ENCODE data around the gene TOP3B.
"Not testable (repeated sequence)": the region's sequence is repeated elsewhere in the genome, so short reads cannot be mapped to it uniquely, and the experiment has no call there.

TOP3B gene

DNA sequence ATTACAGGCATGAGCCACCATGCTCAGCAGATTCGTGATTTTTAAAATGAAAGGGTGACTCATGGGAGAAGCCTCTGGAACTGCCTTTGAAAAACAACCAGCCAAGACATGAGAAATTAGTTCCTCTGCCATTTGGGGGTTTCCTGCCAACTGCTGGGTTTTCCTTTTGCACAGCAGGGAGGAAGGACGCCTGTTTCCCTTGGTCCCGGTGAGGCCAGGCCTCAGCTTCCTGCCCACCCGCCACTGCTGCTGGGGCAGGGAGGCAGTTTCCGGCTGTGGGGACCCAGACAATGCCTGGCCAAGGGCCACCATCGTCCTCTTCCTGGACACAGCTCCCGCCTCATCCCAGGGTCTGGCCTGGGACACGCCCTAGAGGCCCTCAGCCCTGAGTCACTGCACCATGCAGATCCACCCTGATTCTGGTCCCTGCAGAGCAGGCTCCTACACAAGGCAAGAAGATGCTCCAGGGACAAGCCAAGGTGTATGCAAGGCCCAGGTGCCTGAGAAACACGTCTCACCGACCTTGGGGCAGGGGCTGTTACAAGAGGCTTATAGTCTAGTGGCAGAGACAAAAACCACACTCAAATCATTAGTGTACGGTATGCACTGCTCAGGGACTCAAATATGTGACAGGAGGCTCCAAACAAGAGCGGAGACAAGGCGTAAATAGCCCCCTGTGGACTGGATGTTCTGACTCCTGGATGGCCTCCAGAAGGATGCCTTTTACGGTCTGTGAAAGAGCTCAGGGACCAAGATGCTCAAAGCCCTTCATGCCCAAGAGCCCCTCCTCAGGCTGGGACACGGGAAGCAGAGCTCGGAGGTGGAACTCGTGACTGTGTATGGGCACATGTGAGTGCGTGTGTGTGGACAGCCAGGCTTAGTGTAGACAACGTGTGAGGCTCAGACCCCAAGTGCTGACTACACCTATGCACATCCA, 39.9 kb downstream of the TOP3B start:
- DNase-seq: no peak

DNA sequence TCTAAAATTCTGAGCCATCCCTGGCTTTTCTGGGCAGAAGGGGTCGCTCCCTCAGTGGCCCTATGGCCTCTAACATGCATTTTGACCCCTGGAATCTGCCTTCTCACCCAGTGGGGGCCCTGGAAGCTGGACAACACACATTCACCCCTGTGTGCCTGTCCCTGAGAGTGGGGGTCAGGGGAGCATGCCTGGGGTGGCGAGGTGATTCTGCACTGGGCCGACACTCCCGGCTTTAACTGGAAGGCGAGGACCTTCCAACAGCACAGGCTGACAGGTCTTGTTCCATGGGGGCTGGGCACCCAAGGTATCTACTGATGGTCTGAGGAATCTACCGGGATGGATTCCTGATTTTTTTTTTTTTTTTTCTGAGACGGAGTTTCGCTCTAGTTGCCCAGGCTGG, 40.7 kb downstream of the TOP3B start:
- DNase-seq: no peak

DNA sequence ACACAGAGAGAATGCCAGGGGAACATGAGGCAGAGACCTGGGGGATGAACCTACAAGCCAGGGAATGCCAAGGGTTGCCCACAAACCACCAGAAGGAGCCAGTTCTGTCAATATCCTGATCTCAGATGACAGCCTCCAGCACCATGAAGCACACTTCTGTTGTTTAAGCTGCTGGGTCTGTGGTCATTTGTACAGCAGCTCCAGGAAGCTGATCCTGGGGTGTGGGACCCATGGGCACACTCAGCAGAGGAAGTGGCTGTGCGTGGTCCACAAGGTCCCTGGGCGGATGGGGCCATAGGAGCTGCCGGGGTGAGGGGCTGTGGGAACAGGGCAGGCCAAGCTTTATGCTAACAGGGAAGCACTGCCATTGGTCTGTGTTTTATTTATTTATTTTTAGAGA, 42.1 kb downstream of the TOP3B start:
- no peak for DNase-seq

DNA sequence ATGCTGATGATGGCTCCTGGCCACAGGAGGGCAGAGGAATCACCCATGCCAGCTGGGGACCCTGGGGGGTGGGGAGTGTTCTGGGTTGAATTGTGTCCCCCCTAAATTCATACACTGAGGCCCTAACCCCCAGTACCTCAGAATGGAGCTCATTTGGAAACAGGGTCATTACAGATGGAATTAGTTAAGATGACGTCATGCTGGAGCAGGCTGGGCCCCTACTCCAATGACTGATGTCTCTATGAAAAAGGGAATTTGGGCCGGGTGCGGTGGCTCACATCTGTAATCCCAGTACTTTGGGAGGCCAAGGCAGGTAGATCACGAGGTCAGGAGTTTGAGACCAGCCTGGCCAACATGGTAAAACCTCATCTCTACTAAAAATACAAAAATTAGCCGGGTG, 42.7 kb downstream of the TOP3B start:
- not testable (repeated sequence) for DNase-seq

DNA sequence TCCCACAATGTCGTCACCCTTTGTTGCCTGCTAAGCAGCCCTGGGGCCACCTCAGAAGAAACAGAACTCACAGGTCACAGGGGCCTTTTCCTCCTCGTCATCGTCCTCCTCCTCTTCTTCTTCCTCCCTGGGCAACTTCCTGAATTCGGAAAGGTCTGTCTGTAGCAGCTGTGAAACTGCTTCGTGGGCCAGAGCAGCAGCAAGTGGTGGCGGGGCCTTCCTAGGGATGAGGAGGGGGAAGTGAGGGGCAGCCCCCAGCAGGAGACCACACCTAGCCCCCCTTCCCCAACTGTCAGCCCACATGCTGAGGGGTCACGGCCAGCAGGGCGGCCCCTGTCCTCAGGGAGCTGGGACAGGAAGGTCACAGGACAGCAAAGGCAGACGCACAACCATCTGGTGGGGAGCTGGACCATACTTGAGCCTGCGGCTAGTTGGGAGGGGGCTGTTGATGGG, 43.1 kb downstream of the TOP3B start:
- DNase-seq: no peak

DNA sequence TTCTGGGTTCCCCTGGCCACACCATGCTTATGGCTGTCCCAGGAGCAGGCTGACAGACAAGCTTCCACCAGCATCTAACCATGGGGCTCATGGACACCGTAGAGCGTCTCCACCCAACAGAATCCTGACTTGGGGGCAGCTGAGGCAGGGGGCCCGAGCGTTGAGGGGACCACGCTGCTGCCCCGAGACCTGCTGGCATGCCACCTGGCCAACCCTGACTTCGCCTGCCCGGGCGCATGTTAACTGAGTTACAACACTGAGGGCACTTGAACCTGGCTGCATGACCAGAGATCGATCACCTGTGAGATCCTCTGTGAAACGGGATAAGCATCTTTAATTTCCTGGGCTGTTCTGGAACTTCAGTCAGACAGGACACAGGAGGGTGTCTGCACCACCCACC, 43.7 kb downstream of the TOP3B start:
- DNase-seq: no peak

DNA sequence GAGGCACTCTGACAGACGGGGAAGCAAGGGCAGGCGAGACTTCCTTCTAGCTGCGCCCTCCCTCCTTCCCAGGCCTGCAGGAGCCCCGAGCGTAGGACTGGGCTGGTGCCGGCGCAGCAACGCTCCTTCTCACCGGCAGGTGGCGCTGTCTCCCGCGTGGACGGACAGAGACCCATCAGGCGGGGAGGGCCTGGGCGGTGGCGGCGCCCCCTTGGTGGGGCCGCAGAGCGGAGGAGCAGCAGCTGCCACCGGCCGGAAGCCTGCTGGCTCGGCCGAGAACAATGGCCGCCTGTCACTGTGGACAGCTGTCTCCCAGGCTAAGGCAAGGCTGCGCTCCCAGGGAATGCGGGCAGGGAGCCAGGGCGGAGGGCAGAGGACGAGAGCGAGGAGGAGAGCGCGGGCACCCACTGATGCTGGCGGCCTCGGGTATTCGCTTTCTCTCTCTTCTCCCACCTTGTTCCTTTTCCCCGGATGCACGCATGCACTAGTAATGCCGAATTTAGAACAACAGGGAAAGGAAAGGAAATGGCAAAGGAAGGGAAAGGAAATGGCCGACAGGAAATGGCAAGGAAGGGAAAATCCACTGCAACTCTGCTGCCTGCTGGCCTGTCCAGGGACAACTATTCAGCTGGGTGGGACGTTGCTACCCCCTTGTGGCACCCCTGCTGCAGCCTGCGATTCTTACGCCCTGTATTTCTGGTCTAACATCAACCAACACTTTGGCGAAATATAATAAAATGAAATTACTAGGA, 44.3 kb downstream of the TOP3B start:
- DNase-seq: peak; percentile 90

DNA sequence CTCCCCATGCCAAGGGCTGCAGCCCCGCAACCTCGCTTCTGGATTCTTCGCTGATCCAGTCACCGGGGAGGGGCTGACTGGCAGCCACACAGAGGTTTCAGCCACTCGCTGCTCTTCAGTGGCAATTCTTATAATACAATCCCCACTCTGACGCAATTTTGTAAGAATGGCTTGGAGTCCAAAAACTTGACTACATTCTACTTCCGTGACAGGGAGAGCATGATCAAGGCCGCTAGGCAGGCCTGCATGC, 44.8 kb downstream of the TOP3B start:
- no peak for DNase-seq

DNA sequence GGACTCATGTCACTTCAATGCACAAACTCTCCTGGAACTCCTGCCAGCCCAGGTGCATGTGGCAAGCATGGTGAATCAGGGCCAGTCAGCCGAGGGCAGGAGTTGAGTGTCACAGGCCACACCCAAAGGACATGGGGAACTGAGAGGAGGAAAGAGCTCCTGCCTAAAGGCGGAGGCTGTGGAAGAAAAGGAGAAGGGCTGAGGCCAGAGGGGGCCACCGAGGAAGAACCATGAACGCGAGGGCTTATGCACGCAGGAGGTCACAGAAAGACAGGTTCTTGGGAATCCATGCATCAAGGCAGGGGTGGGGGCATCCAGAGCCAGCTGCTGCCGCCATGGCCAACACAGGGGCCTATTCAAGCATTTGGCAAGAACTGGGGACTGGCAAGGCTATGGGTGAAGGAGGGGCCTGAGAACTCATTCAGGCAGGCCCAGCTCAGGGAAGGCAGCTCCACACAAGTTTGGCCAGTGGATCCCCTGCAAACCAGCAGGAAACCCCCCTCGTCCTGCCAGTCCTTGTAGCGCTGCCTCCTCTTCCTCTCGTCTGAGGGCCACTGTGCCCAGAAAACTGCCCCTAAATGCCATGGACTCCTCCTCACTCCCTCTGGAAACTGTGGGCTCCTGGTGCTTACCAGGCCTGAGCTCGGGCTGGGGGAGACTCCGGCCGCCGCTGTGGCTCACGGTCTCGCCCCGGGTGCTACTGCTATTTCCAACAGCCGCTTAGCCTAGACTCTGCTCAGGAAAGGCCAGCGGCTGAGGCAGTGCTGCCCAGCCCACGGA, 45.4 kb downstream of the TOP3B start:
- no peak for DNase-seq

DNA sequence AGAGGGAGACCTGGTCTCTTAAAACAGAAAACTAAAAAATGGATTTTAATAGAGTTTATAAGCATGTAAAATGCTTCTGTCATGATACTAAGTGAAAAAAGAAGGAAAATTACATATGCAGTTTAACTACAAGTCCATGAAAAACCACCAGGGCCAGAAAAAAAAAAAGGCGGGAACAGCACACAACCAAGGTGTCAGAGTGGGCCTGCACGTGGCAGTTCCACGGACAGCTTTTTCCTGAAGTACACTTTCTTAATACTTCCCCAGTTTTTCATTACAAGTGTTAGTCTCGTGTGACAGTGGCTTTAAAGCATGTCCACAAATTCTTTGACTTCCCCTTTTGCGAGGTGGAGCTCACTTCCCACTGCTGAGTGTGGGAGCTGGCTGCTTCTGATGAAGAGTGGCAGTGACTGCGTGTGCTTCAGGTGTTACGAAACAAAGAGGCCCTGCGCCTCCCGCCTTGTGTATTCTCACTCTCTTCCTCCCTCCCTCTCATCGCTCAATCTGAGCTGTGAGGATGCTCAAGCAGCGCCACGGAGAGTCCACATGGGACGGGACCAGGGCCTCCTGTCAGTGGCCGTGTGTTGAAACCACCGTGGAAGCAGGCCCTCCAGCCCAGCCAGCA, 46.3 kb downstream of the TOP3B start:
- DNase-seq: no peak

DNA sequence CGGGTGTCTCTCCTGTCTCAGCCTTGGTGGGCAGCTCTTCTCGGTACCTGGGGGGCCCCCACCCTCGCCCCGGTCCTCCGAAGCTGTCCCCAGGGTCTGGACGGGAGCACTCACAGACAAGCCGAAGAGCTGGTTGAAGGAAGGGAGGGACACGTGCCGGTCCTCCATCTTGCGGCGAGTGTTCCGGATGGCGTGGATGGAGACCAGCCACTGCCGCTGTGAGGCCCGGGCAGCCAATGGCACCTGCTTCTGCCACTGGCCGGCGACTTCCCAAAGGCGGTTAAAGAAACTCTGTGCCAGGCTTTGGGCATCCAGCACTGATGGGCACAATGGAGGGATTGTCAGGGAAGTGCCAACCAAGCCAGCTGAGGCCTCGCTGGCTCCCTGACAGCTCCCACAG, 48.7 kb downstream of the TOP3B start:
- no peak for DNase-seq

DNA sequence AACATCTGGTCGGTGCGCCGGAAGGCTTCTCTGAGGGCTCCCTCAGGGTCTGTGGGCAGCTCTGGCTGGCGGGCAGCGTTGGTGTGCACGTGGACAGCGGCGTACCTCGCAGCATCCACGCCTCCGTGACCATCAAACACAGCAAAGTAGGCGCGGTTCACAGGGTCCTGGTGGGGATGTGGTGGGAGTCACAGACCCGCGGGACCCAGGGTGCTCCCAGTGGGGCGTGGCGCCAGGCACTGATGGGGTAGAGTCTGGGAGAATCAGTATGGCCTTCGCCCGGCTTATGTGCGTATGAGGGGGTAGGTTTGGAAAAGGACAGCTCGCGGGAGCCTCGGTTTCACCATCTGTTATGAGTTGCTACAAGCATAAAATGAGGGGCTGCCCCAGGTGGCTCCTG, 49.2 kb downstream of the TOP3B start:
- no peak for DNase-seq

DNA sequence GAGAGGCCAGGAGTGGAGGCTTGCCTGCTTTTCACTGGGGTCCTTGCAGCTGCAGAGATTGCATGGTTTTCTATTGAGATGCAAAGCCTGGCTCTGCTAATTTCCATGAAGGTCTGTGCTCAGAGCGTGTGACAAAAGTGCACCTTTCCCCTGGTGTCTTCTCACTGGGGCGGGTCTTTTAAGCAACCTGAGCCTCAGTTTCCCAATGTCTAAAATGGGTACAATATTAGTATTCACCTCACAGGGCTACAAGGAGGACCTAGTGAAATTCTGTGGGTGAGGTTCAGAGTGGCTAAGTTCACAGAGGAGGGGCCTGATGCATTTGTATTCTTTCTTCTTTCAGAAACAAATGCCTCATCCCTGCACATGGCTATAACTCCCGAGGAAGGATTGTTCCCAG, 50.2 kb downstream of the TOP3B start:
- no peak for DNase-seq

DNA sequence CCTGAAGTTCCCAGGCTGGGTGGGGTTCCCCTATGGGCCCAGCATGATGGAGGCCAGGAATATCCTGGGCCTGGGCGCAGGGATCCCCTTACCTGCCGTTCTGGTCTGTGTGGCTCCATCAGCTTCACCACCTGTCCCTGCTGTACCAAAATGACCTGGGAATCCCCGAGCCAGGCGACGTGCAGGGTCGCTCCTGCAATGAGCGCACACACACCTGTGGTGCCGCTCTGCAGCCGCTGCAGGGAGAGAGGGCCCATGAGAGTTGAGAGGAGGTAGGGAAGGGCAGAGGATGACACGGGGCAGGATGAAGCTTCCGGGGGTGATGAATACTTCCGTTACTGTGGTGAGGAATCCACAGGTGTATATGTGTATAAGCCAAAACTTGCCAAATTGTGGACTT, 51.5 kb downstream of the TOP3B start:
- DNase-seq: no peak

DNA sequence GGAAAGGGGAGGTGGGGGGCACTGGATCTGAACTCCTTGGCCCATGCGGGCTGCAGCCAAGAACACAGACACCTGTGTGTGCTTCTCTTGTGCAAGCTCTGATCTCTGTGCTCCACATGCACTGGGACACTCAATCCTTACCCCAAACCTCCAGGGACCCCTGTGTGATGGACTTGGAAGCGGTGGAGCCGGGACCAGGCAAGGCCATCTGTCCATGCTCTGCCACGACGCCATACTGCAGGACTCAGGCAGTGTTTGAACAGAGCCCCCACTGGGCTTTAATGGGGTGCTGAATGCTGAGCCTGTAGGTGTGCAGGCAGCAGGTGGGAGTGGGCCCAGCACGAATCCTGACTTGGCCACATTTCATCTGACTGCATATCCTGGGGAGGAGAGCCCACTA, 53.3 kb downstream of the TOP3B start:
- no peak for DNase-seq

DNA sequence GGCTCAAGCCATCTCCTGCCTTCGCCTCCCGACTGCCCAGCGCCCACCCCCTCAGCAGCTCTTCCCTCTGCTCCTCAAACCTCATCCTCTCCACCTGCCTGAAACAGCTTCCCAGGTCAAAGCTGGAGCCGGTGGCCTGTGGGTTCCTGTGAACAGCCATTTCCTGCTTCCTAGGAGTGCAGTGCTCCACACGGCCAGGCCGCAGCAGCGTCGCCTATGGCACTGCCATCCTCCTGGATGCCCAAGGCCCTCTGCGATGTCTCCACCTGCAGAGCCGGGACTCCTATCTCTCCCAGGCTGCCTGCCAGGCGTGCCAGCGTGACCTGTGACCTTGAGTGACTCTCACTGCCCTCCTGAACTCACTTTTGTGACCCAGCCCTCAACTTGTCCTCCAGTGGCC, 54.5 kb downstream of the TOP3B start:
- no peak for DNase-seq

DNA sequence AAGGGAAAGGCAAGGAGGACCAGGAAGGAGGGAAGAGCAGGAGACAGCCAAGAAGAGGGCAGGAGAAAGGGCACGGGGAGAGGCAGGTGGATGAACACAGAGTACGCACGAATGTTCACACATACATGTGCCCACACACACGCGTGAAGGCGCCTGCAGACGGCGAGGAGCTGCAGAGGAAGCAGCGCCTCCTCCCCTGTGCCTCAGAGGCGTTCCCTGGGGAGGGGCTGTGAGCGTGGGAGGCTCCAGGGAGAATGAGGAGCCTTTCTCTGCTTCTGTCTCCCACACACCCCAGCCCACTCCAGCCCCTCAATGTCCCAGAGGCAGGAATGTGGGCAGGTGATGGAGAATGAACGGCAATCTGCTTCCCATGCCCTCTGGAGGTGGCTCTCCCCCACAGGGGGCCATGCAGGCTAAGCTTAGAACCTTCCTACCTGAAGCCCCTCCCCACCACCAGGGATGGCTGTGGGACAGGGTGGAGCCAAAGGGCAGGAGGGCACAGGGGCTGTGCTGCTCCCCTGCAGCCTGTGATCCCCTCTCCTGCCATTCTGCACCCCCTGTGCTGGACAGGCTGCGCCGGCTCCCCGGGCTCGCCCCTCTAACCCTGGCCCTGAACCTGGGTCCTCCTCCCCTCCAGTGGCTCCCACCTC, 55.3 kb downstream of the TOP3B start:
- DNase-seq: no peak

DNA sequence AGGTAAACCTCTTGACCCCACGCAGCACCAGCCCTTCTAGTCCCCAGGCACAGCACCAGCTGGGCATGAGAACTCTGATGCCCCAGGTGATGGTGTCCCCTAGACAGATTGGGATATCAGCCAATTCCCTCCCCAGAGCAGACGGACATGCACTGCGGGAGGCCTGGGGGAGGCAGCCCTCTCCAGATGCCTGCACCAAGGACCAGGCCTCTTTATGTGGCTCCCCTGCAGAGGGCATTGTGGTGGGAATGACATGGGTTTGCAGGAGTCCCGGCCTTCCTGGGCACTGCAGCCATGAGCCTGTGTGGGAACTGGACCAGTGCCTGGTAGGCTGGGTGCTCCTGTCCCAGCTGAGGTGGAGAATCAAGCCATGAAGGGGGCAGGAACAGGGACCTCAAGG, 55.9 kb downstream of the TOP3B start:
- no peak for DNase-seq

DNA sequence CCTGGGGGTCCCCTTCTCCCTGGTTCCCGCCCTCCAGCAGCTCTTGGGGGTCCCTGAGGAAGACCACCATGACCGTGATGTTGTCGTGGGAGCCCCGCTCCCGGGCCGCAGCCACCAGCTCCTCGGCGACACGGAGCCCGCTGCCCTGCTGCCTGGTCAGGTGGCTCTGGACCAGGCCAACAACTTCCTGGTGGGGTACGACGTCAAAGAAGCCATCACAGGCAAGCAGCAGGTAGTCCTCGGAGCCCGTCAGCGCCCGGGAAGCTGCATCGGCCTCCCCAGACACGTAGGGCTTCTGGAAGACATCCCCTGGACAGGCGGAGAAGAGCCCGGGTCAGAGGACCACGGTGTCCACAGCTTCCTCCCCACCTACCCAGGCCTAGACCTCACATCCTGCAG, 59.4 kb downstream of the TOP3B start:
- no peak for DNase-seq

DNA sequence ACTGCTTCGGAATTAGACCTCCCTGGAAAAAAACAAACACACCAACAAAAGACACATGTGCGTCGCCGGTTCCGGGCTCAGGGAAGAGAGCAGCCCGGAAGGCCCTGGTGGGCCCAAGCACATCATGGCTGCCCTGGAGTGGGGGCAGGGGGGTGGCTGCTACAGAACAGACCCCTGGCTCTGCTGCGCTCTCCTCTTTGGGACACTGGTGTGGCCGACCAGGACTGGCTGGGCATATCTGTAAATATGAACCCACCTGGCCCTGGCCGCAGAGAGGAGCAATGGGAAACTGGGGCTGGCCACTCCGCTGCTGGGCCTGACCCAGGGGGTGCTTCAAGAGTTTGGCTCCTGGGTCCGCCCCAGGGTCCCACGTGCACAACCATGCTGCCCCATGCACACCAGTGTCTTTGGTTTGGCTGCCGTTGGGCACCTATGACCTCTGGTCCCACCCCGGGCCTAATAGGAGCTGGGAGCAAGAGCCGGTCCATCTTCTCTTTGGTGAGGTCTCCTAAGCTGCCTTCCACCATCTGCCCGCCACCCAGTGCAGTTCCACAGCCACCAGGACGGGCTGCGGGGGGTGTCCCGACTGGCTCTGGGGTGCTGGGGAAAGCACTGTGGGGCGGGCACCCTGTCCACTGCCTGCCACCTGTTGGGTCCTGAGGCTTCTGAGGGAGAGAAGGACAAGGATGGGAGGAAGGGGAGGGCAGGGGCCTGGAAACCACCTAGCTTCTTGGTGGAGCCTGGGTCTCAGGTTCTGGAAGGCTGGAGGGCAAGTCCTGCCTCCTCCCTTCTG, 60.0 kb downstream of the TOP3B start:
- DNase-seq: no peak

DNA sequence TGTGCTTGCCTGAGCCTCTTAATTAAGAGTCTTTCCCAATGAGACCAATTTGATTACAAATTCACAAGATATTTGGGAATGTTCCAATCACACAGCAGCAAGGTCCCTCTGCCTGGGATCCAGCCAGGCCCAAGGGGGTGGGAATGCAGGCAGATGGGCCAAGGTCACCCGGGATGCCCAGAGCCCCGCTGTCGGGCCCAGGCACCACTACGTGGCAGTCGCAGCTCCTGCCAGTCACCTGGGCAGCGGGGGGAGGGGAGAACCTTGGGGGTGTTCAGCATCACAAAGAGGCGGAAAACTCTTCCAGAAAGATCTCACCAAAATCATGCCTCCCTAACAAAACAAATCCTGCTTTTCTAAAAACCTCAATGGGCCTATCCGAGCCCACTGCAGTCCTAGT, 60.9 kb downstream of the TOP3B start:
- DNase-seq: no peak

DNA sequence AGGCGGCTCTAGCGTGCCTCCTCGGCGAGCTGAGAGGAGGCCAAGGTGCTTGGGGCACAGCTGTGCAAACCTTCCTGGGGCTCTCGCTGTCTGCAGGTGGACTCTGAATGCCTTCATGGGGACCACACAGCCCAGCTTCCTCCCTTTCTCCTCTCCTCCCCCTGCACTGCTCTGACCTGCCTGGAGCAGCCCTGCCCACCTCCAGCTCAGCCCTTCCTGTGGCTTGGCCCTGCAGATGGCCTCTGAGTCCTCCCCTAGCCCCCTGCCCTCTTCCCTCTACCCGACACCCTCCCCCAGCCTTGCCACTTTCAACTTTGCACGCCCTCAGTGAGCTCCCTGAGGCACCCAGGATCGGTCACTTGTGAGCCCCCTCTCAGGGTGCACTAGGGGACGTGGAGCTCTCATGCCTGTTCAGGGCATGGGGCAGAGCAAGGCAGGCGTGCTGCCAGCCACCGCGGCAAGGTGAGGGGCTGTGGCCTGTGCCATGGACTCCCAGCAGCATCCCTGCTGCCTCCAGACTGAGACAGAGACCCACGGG, 61.3 kb downstream of the TOP3B start:
- no peak for DNase-seq

All from activated gamma-delta T cell treated with Interleukin-2 at 50 U/mL for 16 hours (primary cell).